Measurements from ENCODE around the gene TCIRG1. TPM values are rescaled to one million over a fixed set of nuclear protein-coding genes. Genes with fewer than 3 reads are reported as not detected.

TCIRG1 gene
- polyA plus RNA-seq, 2 of the 4 experiments (the other 2 are of a cell fraction), result 36.3 to 120 TPM

DNA sequence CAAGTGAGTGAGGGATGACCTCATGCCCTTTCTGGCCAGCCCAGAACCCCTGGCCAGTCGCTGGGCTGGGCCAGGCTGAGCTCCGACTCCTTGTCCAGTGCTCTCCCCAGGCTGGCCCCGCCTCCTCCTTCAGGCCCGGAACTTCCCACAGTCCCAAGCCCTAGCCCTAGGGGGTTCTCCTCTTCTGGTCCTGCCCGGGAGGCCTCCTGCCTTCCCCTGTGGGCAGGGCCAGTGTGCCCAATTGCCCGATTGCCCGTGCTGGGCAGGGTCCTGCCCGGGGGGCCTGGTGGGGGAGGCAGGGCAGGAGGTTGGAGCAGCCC is 4.2 kb downstream of the TCIRG1 start:
- Histone ChIP-seq H3K9me3 (no peaks in the 10 kb centered on the region), H3K4me3 (no peak overlapping the region), H3K27ac (peak overlapping the region; percentile 60 to 96; a peak in 5 of 6 replicates), H3K4me1 (peaks cover 43% of the 10 kb centered on the region), H3K4me2 (peak overlapping the region; percentile 47; the same call in 2 of the 3 replicates)
- CTCF ChIA-PET, result interaction anchor here (0.9 to 7.3 kb wide), 9 partner anchors 10 to 404 kb away, joined by 3 to 60 read pairs (median 5); partner anchors contain the start of gene ALDH3B1
- TF ChIP-seq MAX (IDR thresholded peaks at IDR 0.05) (no peak), EHMT2 (IDR thresholded peaks at IDR 0.05; ENCODE audit: low read depth) (no peak), BCL3 (IDR thresholded peaks at IDR 0.05) (no peak), CBX8 (IDR thresholded peaks at IDR 0.05) (no peak), RARB (CRISPR knock-in tag; IDR thresholded peaks at IDR 0.05) (no peak), TFCP2L1 (CRISPR knock-in tag; IDR thresholded peaks at IDR 0.05) (no peak), SREBF2 (IDR thresholded peaks at IDR 0.05) (no peak), ZNF302 (CRISPR knock-in tag; IDR thresholded peaks at IDR 0.05) (no peak), MAFK (IDR thresholded peaks at IDR 0.05; ENCODE audit: partially characterized antibody) (no peak), JUNB (IDR thresholded peaks at IDR 0.05) (no peak), EHF (CRISPR knock-in tag; IDR thresholded peaks at IDR 0.05) (no peak), PHF8 (IDR thresholded peaks at IDR 0.05; ENCODE audit: borderline replicate concordance, low read depth) (no peak)
- TF ChIP-seq, protein P1, sequence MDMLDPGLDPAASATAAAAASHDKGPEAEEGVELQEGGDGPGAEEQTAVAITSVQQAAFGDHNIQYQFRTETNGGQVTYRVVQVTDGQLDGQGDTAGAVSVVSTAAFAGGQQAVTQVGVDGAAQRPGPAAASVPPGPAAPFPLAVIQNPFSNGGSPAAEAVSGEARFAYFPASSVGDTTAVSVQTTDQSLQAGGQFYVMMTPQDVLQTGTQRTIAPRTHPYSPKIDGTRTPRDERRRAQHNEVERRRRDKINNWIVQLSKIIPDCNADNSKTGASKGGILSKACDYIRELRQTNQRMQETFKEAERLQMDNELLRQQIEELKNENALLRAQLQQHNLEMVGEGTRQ (IDR thresholded peaks at IDR 0.05), result no peak
- TF ChIP-seq, protein P2, sequence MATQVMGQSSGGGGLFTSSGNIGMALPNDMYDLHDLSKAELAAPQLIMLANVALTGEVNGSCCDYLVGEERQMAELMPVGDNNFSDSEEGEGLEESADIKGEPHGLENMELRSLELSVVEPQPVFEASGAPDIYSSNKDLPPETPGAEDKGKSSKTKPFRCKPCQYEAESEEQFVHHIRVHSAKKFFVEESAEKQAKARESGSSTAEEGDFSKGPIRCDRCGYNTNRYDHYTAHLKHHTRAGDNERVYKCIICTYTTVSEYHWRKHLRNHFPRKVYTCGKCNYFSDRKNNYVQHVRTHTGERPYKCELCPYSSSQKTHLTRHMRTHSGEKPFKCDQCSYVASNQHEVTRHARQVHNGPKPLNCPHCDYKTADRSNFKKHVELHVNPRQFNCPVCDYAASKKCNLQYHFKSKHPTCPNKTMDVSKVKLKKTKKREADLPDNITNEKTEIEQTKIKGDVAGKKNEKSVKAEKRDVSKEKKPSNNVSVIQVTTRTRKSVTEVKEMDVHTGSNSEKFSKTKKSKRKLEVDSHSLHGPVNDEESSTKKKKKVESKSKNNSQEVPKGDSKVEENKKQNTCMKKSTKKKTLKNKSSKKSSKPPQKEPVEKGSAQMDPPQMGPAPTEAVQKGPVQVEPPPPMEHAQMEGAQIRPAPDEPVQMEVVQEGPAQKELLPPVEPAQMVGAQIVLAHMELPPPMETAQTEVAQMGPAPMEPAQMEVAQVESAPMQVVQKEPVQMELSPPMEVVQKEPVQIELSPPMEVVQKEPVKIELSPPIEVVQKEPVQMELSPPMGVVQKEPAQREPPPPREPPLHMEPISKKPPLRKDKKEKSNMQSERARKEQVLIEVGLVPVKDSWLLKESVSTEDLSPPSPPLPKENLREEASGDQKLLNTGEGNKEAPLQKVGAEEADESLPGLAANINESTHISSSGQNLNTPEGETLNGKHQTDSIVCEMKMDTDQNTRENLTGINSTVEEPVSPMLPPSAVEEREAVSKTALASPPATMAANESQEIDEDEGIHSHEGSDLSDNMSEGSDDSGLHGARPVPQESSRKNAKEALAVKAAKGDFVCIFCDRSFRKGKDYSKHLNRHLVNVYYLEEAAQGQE (IDR thresholded peaks at IDR 0.05), result no peak
- DNase-seq (ENCODE audit: low read depth in 1 of 2, low spot score in 1 of 2), result no peak
- 57% methylated on average over 4 of the region's 8 CpGs for WGBS (ENCODE audit: missing lambda C conversion rate)
- no peak for ATAC-seq
- POLR2A ChIA-PET, result interaction anchor here (0.7 to 1.5 kb wide), 4 partner anchors 19 to 32 kb away, joined by 3 to 4 read pairs (median 3); no protein-coding TSS in a partner anchor
- no peak for FAIRE-seq

DNA sequence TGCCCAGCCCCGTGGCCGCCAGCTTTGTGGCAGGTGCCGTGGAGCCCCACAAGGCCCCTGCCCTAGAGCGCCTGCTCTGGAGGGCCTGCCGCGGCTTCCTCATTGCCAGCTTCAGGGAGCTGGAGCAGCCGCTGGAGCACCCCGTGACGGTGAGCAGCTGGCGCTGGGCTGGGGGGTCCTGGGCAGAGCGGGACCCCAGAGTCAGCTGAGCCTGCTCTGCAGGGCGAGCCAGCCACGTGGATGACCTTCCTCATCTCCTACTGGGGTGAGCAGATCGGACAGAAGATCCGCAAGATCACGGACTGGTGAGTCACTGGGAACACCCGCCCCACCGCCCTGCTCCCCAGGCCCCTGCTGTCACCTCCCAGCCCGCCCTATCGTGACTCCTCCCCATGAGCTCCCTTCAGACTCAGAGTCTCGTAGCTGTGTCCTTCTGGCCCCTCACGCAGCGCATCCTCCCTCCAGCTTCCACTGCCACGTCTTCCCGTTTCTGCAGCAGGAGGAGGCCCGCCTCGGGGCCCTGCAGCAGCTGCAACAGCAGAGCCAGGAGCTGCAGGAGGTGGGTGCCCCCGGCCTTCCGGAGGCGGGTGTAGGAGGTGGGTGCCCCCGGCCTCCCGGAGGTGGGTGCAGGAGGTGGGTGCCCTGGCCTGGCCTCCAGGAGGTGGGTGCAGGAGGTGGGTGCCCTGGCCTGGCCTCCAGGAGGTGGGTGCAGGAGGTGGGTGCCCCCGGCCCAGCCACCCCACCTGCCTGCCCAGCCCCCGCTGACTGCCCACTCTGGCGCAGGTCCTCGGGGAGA is 4.7 kb downstream of the TCIRG1 start:
- DNase-seq (ENCODE audit: low read depth in 1 of 2, low spot score in 1 of 2) (peak; percentile 53), ATAC-seq (0 out of 6 replicates have a peak, but pooled peaks have one; percentile 1 to 2), FAIRE-seq (no peak)
- ChIA-PET CTCF (interaction anchor here (0.9 to 7.3 kb wide), 8 partner anchors 11 to 403 kb away, joined by 3 to 60 read pairs (median 6); partner anchors contain the start of gene ALDH3B1), POLR2A (interaction anchor here (0.6 to 1.5 kb wide), 5 partner anchors 19 to 32 kb away, joined by 3 to 6 read pairs (median 3); no protein-coding TSS in a partner anchor)
- H3K4me1 ChIP-seq, result peaks cover 37% of the 10 kb centered on the region
- peak overlapping the region; percentile 60 to 96; a peak in 5 of 6 replicates for H3K27ac ChIP-seq
- H3K9me3 ChIP-seq, result no peaks in the 10 kb centered on the region
- H3K4me2 ChIP-seq, result peak overlapping the region; percentile 47; the same call in 2 of the 3 replicates
- no peak overlapping the region for H3K4me3 ChIP-seq
- WGBS (ENCODE audit: missing lambda C conversion rate), result 72% methylated on average over 13 of the region's 36 CpGs
- TF ChIP-seq POLR2AphosphoS2 (conservative IDR thresholded peaks at IDR 0.05; ENCODE audit: low read length), result no peak
- no peak for TF ChIP-seq RNF2 (IDR thresholded peaks at IDR 0.05; ENCODE audit: borderline replicate concordance, low read depth)
- TF ChIP-seq ZNF302 (CRISPR knock-in tag; IDR thresholded peaks at IDR 0.05), result no peak
- TF ChIP-seq ELK1 (IDR thresholded peaks at IDR 0.05; ENCODE audit: low read depth, low read length), result no peak
- TF ChIP-seq NFE2L2 (conservative IDR thresholded peaks at IDR 0.05; ENCODE audit: low read length), result no peak
- no peak for TF ChIP-seq TP53 (CRISPR knock-in tag; IDR thresholded peaks at IDR 0.05)
- no peak for TF ChIP-seq E2F6 (IDR thresholded peaks at IDR 0.05; ENCODE audit: borderline replicate concordance, low read depth)
- no peak for TF ChIP-seq RFX5 (IDR thresholded peaks at IDR 0.05)
- no peak for TF ChIP-seq CHD4 (IDR thresholded peaks at IDR 0.05; ENCODE audit: borderline replicate concordance)
- no peak for TF ChIP-seq HDAC2 (IDR thresholded peaks at IDR 0.05)
- TF ChIP-seq HOXA7 (CRISPR knock-in tag; IDR thresholded peaks at IDR 0.05), result no peak
- TF ChIP-seq CHD2 (IDR thresholded peaks at IDR 0.05; ENCODE audit: low read length, partially characterized antibody), result no peak
- TF ChIP-seq, protein P3, sequence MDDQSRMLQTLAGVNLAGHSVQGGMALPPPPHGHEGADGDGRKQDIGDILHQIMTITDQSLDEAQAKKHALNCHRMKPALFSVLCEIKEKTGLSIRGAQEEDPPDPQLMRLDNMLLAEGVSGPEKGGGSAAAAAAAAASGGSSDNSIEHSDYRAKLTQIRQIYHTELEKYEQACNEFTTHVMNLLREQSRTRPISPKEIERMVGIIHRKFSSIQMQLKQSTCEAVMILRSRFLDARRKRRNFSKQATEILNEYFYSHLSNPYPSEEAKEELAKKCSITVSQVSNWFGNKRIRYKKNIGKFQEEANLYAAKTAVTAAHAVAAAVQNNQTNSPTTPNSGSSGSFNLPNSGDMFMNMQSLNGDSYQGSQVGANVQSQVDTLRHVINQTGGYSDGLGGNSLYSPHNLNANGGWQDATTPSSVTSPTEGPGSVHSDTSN (IDR thresholded peaks at IDR 0.05), result no peak
- TF ChIP-seq, protein P4, sequence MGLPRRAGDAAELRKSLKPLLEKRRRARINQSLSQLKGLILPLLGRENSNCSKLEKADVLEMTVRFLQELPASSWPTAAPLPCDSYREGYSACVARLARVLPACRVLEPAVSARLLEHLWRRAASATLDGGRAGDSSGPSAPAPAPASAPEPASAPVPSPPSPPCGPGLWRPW (IDR thresholded peaks at IDR 0.05), result no peak
- TF ChIP-seq JUN (IDR thresholded peaks at IDR 0.05), result no peak
- no peak for TF ChIP-seq PHF8 (IDR thresholded peaks at IDR 0.05; ENCODE audit: borderline replicate concordance, low read depth)

Measured in A549 (cell line).